ENCODE measurements around the gene LRIG1. TPM values are rescaled to one million over a fixed set of nuclear protein-coding genes. Genes with fewer than 3 reads are reported as not detected.

The LRIG1 gene
- total RNA-seq, 1 experiment from 2014 or later: 5.3 TPM

GRCh38 chr3:66350601-66351000 is 150.2 kb downstream of the LRIG1 start:
- H3K4me1 ChIP-seq (ENCODE audit: control insufficient read depth, insufficient read depth, low read length): no peaks in the 10 kb centered on the region
- intact Hi-C loops (cut with micrococcal nuclease; ENCODE audit: unreplicated experiment): no loop called here
- no peak for TF ChIP-seq TCF7L2 (IDR thresholded peaks at IDR 0.05; ENCODE audit: low read depth, low read length)
- no peak for TF ChIP-seq POLR2AphosphoS5 (IDR thresholded peaks at IDR 0.05; ENCODE audit: low read depth, low read length)
- no peak for TF ChIP-seq REST (IDR thresholded peaks at IDR 0.05; ENCODE audit: insufficient read depth in 1 of 2, low read depth in 2 of 2, low read length in 1 of 2)
- no peak for TF ChIP-seq CTCF (IDR thresholded peaks at IDR 0.05)
- no peak for TF ChIP-seq SIN3A (IDR thresholded peaks at IDR 0.05; ENCODE audit: borderline replicate concordance, insufficient read depth, low read depth, low read length)
- in situ Hi-C loops (cut with HindIII; ENCODE audit: low pct_unique_long_range_greater_than_20kb, low sequenced_read_pairs): no loop called here
- BruUV-seq (replicated peaks): no TSS peak
- no peak overlapping the region for H3K27ac ChIP-seq (ENCODE audit: low read length)
- H3K9me3 ChIP-seq (ENCODE audit: control insufficient read depth, insufficient read depth, low read depth, low read length): no peaks in the 10 kb centered on the region
- no peaks in the 10 kb centered on the region for H3K27me3 ChIP-seq (ENCODE audit: control insufficient read depth, insufficient read depth, low read length)
- no peak for ATAC-seq
- H3K36me3 ChIP-seq (ENCODE audit: control insufficient read depth, insufficient read depth, low read length): no peaks in the 10 kb centered on the region
- ChIA-PET POLR2A (no interaction called here), CTCF (no interaction called here)
- DNase-seq (ENCODE audit: low read depth, low spot score): no peak
- H3K4me3 ChIP-seq (ENCODE audit: low read depth in 2 of 2, low read length in 2 of 2): no peak overlapping the region

GRCh38 chr3:66348704-66349103 is 152.1 kb downstream of the LRIG1 start:
- POLR2A ChIA-PET: no interaction called here
- no peaks in the 10 kb centered on the region for H3K27me3 ChIP-seq (ENCODE audit: control insufficient read depth, insufficient read depth, low read length)
- BruUV-seq (replicated peaks): no TSS peak
- intact Hi-C loops (cut with micrococcal nuclease; ENCODE audit: unreplicated experiment): no loop called here
- in situ Hi-C loops (cut with HindIII; ENCODE audit: low pct_unique_long_range_greater_than_20kb, low sequenced_read_pairs): no loop called here
- TF ChIP-seq TCF7L2 (IDR thresholded peaks at IDR 0.05; ENCODE audit: low read depth, low read length): no peak
- no peak for TF ChIP-seq POLR2AphosphoS5 (IDR thresholded peaks at IDR 0.05; ENCODE audit: low read depth, low read length)
- no peak for TF ChIP-seq SIN3A (IDR thresholded peaks at IDR 0.05; ENCODE audit: borderline replicate concordance, insufficient read depth, low read depth, low read length)
- no peak for TF ChIP-seq REST (IDR thresholded peaks at IDR 0.05; ENCODE audit: insufficient read depth in 1 of 2, low read depth in 2 of 2, low read length in 1 of 2)
- TF ChIP-seq CTCF (IDR thresholded peaks at IDR 0.05): no peak
- no peak for ATAC-seq
- DNase-seq (ENCODE audit: low read depth, low spot score): no peak
- H3K27ac ChIP-seq (ENCODE audit: low read length): no peak overlapping the region
- H3K4me1 ChIP-seq (ENCODE audit: control insufficient read depth, insufficient read depth, low read length): no peaks in the 10 kb centered on the region
- H3K4me3 ChIP-seq (ENCODE audit: low read depth in 2 of 2, low read length in 2 of 2): no peak overlapping the region
- CTCF ChIA-PET: no interaction called here
- no peaks in the 10 kb centered on the region for H3K36me3 ChIP-seq (ENCODE audit: control insufficient read depth, insufficient read depth, low read length)
- H3K9me3 ChIP-seq (ENCODE audit: control insufficient read depth, insufficient read depth, low read depth, low read length): no peaks in the 10 kb centered on the region

Measured in Panc1 (cell line).